Stimulated activated effector memory CD8-positive, alpha-beta T cell treated with anti-CD3 and anti-CD28 coated beads, Interleukin-12 subunit alpha, Interleukin-12 subunit beta, amount 100 ng/mL, for 72 hours (primary cell): ENCODE data around the gene GSTK1.

Experiments used
- ATAC-seq: fragments of 150-1000 bp; cut with Tn5 transposase; 2 replicates; pipeline ENCODE4 v1.10.0; 2021
- DNase-seq, 2 donors: peaks; one replicate each; pipeline ENCODE4 v3.0.0; 2021 to 2022; ENCODE audit warnings: low spot score in 2 of 2
- H3K27ac Mint-ChIP-seq: one replicate; pipeline ENCODE4 v1.8.0; 2022; ENCODE audit warnings: mild to moderate bottlenecking, mixed read lengths
- H3K36me3 Mint-ChIP-seq: one replicate; pipeline ENCODE4 v1.8.0; 2022; ENCODE audit warnings: mild to moderate bottlenecking, mixed read lengths
- H3K4me1 Mint-ChIP-seq: one replicate; pipeline ENCODE4 v1.8.0; 2022; ENCODE audit warnings: mixed read lengths
- H3K4me3 Mint-ChIP-seq: one replicate; pipeline ENCODE4 v1.8.0; 2022; ENCODE audit warnings: mild to moderate bottlenecking, mixed read lengths
- H3K9me3 Mint-ChIP-seq: one replicate; pipeline ENCODE4 v1.8.0; 2022; ENCODE audit warnings: mixed read lengths

Gene GSTK1

GRCh38 chr7:143318661-143319060 is 55.4 kb downstream of the GSTK1 start:
- Mint-ChIP-seq H3K36me3 (no peaks in the 10 kb centered on the region), H3K27ac (no peak overlapping the region), H3K9me3 (no peaks in the 10 kb centered on the region), H3K4me3 (no peak overlapping the region), H3K4me1 (no peaks in the 10 kb centered on the region)
- ATAC-seq, result no peak
- DNase-seq, result no peak
